H9 (cell line): Measurements from ENCODE around the gene C17orf78. TPM values are rescaled to one million over a fixed set of nuclear protein-coding genes. Genes with fewer than 3 reads are reported as not detected.

ENCODE experiments used
- DNase-seq: peaks from one replicate; pipeline ENCODE4 v3.0.0-alpha.2; 2017
- H2AFZ ChIP-seq: one replicate; pipeline ENCODE4 v1.6.1; 2013; ENCODE audit warnings: mild to moderate bottlenecking, low read length, control low read depth, moderate library complexity
- H2AK5ac ChIP-seq: 2 replicates; pipeline ENCODE4 v1.6.1; 2013; ENCODE audit warnings: low read length, control low read depth, mixed read lengths; ENCODE audit not compliant: insufficient read length
- H2BK120ac ChIP-seq: one replicate; pipeline ENCODE4 v1.6.1; 2013; ENCODE audit warnings: low read depth, mild to moderate bottlenecking, low read length, control low read depth, inconsistent platforms; ENCODE audit not compliant: poor library complexity, severe bottlenecking
- H2BK12ac ChIP-seq: 2 replicates; pipeline ENCODE4 v1.6.1; 2013; ENCODE audit warnings: low read length, control low read depth, mixed read lengths, low read depth; ENCODE audit not compliant: insufficient read length
- H2BK15ac ChIP-seq: 2 replicates; pipeline ENCODE4 v1.6.1; 2013; ENCODE audit warnings: low read depth, low read length, control low read depth
- H2BK20ac ChIP-seq: one replicate; pipeline ENCODE4 v1.6.1; 2013; ENCODE audit warnings: low read depth, mild to moderate bottlenecking, low read length, control low read depth, inconsistent platforms; ENCODE audit not compliant: poor library complexity, severe bottlenecking
- H2BK5ac ChIP-seq: 2 replicates; pipeline ENCODE4 v1.6.1; 2013; ENCODE audit warnings: low read length, control low read depth, mixed read lengths; ENCODE audit not compliant: insufficient read length
- H3K14ac ChIP-seq: 2 replicates; pipeline ENCODE4 v1.6.1; 2013; ENCODE audit warnings: low read length, control low read depth; ENCODE audit not compliant: insufficient read depth
- H3K18ac ChIP-seq: 2 replicates; pipeline ENCODE4 v1.6.1; 2013; ENCODE audit warnings: low read depth, mild to moderate bottlenecking, mixed read lengths, low read length, control low read depth; ENCODE audit not compliant: insufficient read length
- H3K23ac ChIP-seq: 2 replicates; pipeline ENCODE4 v1.6.1; 2013; ENCODE audit warnings: low read length, control low read depth, mixed read lengths, low read depth; ENCODE audit not compliant: insufficient read length
- H3K23me2 ChIP-seq: 2 replicates; pipeline ENCODE4 v1.6.1; 2013; ENCODE audit warnings: low read depth, mild to moderate bottlenecking, mixed read lengths, low read length, control low read depth; ENCODE audit not compliant: insufficient read length, poor library complexity, severe bottlenecking
- H3K27ac ChIP-seq: 2 replicates; pipeline ENCODE4 v1.5.1; 2013; ENCODE audit warnings: low read length, control low read depth, mixed read lengths, low read depth; ENCODE audit not compliant: insufficient read length
- H3K27me3 ChIP-seq: 2 replicates; pipeline ENCODE4 v1.6.1; 2013; ENCODE audit warnings: low read length, control low read depth, inconsistent platforms; ENCODE audit not compliant: insufficient read depth
- H3K4ac ChIP-seq: 2 replicates; pipeline ENCODE4 v1.6.1; 2013; ENCODE audit warnings: low read depth, mild to moderate bottlenecking, control low read depth, inconsistent platforms, low read length, moderate library complexity
- H3K4me1 ChIP-seq: 2 replicates; pipeline ENCODE4 v1.6.1; 2013; ENCODE audit warnings: low read length, control low read depth, inconsistent platforms; ENCODE audit not compliant: insufficient read depth
- H3K4me2 ChIP-seq: 2 replicates; pipeline ENCODE4 v1.6.1; 2013; ENCODE audit warnings: low read length, control low read depth, mixed read lengths; ENCODE audit not compliant: insufficient read length, insufficient read depth
- H3K56ac ChIP-seq: 2 replicates; pipeline ENCODE4 v1.6.1; 2013; ENCODE audit warnings: low read depth, mild to moderate bottlenecking, mixed read lengths, low read length, control low read depth; ENCODE audit not compliant: insufficient read length
- H3K79me1 ChIP-seq: 2 replicates; pipeline ENCODE4 v1.6.1; 2013; ENCODE audit warnings: low read depth, mild to moderate bottlenecking, moderate library complexity, low read length, control low read depth, inconsistent platforms; ENCODE audit not compliant: insufficient read depth, poor library complexity, severe bottlenecking
- H3K79me2 ChIP-seq: 2 replicates; pipeline ENCODE4 v1.6.1; 2013; ENCODE audit warnings: low read length, control low read depth, inconsistent platforms; ENCODE audit not compliant: insufficient read depth
- H3K9ac ChIP-seq: 2 replicates; pipeline ENCODE4 v1.6.1; 2013; ENCODE audit warnings: low read length, control low read depth, mixed read lengths; ENCODE audit not compliant: insufficient read length; ENCODE audit errors: extremely low read depth
- H3K9me3 ChIP-seq: one replicate; pipeline ENCODE4 v1.6.1; 2013; ENCODE audit warnings: low read depth, low read length, inconsistent platforms; ENCODE audit not compliant: control insufficient read depth
- H3T11ph ChIP-seq: one replicate; pipeline ENCODE4 v1.6.1; 2013; ENCODE audit warnings: mild to moderate bottlenecking, low read length, control low read depth, inconsistent platforms
- H4K20me1 ChIP-seq: one replicate; pipeline ENCODE4 v1.6.1; 2013; ENCODE audit not compliant: control insufficient read depth, insufficient read length, insufficient read depth
- H4K5ac ChIP-seq: 2 replicates; pipeline ENCODE4 v1.6.1; 2013; ENCODE audit warnings: low read depth, mild to moderate bottlenecking, mixed read lengths, low read length, control low read depth; ENCODE audit not compliant: insufficient read length
- H4K8ac ChIP-seq: replicated peaks from 2 replicates; pipeline ENCODE4 v1.6.1; 2013; ENCODE audit warnings: low read length, control low read depth, mixed read lengths, low read depth; ENCODE audit not compliant: insufficient read length
- H4K91ac ChIP-seq: 2 replicates; pipeline ENCODE4 v1.6.1; 2013; ENCODE audit warnings: low read depth, mild to moderate bottlenecking, moderate library complexity, mixed read lengths, low read length, control low read depth; ENCODE audit not compliant: insufficient read length
- H3K27ac Mint-ChIP-seq, 3 experiments: 2 replicates in 2 of 3; 3 replicates in 1 of 3; pipeline ENCODE4 v1.8.0; 2020 to 2021; ENCODE audit warnings: mixed read lengths in 3 of 3, mild to moderate bottlenecking in 1 of 3, moderate library complexity in 1 of 3
- H3K27me3 Mint-ChIP-seq: 2 replicates; pipeline ENCODE4 v1.8.0; 2021; ENCODE audit warnings: low read depth, mild to moderate bottlenecking, moderate library complexity, mixed read lengths
- H3K36me3 Mint-ChIP-seq, 3 experiments: 2 replicates in 2 of 3; 3 replicates in 1 of 3; pipeline ENCODE4 v1.8.0; 2020 to 2021; ENCODE audit warnings: low read depth in 3 of 3, mixed read lengths in 3 of 3; ENCODE audit not compliant: insufficient read depth in 1 of 3
- H3K4me1 Mint-ChIP-seq, 2 experiments: 2 replicates each; pipeline ENCODE4 v1.8.0; 2020; ENCODE audit warnings: mixed read lengths in 2 of 2
- H3K4me3 Mint-ChIP-seq, 2 experiments: 2 replicates in 1 of 2; 3 replicates in 1 of 2; pipeline ENCODE4 v1.8.0; 2020 to 2021; ENCODE audit warnings: mild to moderate bottlenecking in 2 of 2, mixed read lengths in 2 of 2, moderate library complexity in 1 of 2
- H3K9me3 Mint-ChIP-seq, 2 experiments: 2 replicates in 1 of 2; 3 replicates in 1 of 2; pipeline ENCODE4 v1.8.0; 2020; ENCODE audit warnings: mild to moderate bottlenecking in 2 of 2, mixed read lengths in 2 of 2, moderate library complexity in 1 of 2
- WGBS: extraction: QIAGEN DNeasy Blood & Tissue Kit; methylation state at CpG from one replicate; pipeline ENCODE4 v1.1.7; 2013; ENCODE audit warnings: missing lambda C conversion rate, low lambda C conversion rate, mixed read lengths; ENCODE audit not compliant: insufficient read length; ENCODE audit errors: extremely low coverage; 5-methylcytosine and 5-hydroxymethylcytosine counted together
- total RNA-seq: library from RNA; stranded (reverse); gene quantifications from 2 replicates; pipeline ENCODE4 v1.2.1, GENCODE V29; 2021
- TF ChIP-seq, protein P1 (sequence below): fragments of 200-600 bp; sonication (generic); conservative IDR thresholded peaks from 3 replicates; pipeline ENCODE4 v1.8.0; 2021; ENCODE audit warnings: antibody characterized with exemption, mild to moderate bottlenecking

Gene C17orf78
- total RNA-seq, 1 experiment from 2014 or later: not detected

DNA sequence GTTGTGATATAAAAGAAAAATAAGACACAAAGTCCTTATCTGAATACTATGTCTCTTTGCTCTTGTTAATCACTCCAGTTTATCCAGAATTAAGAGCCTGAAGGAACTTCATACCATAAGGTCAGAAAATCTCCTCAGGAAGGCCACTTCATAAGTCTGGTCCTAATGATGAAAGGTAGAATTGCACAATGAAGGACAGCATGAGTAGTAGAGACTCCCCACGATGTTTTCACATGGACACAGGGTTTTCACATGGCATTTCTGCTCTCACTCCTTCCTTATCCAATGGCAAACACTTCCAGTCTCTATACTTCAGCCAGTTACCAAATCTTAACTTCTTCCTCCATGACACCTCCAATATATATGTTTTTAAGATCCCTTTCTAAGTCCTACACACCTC lies 10.2 kb upstream of the C17orf78 start:
- H3K23me2 ChIP-seq: no peaks in the 10 kb centered on the region
- no peak overlapping the region for H4K5ac ChIP-seq
- H2BK5ac ChIP-seq: no peak overlapping the region
- no peak overlapping the region for H3K4me2 ChIP-seq
- H3K4me1 ChIP-seq: no peaks in the 10 kb centered on the region; the same call in 1 of the 2 replicates
- H3K79me2 ChIP-seq: no peaks in the 10 kb centered on the region
- H2AK5ac ChIP-seq: no peak overlapping the region
- no peak overlapping the region for H2BK15ac ChIP-seq
- no peak overlapping the region for H3T11ph ChIP-seq
- H3K27ac Mint-ChIP-seq: no peak overlapping the region
- H3K36me3 Mint-ChIP-seq: no peaks in the 10 kb centered on the region
- H3K9me3 ChIP-seq: no peaks in the 10 kb centered on the region
- no peaks in the 10 kb centered on the region for H4K20me1 ChIP-seq
- no peak overlapping the region for H3K14ac ChIP-seq
- no peak overlapping the region for H2BK12ac ChIP-seq
- H2BK20ac ChIP-seq: no peak overlapping the region
- H3K56ac ChIP-seq: no peak overlapping the region
- no peak overlapping the region for H3K4ac ChIP-seq
- H3K27me3 Mint-ChIP-seq: no peaks in the 10 kb centered on the region
- WGBS: no CpG with 5 or more reads among the region's 1 CpG
- H3K27ac ChIP-seq: no peak overlapping the region
- no peak overlapping the region for H4K91ac ChIP-seq
- no peak overlapping the region for H3K4me3 Mint-ChIP-seq
- H3K18ac ChIP-seq: no peak overlapping the region
- no peaks in the 10 kb centered on the region for H3K79me1 ChIP-seq
- no peak overlapping the region for H2AFZ ChIP-seq
- H3K4me1 Mint-ChIP-seq: peaks cover 2% of the 10 kb centered on the region in 2 experiments
- H3K9ac ChIP-seq: no peak overlapping the region
- H3K27me3 ChIP-seq: no peaks in the 10 kb centered on the region
- no peak overlapping the region for H2BK120ac ChIP-seq
- H3K9me3 Mint-ChIP-seq: no peaks in the 10 kb centered on the region
- H3K23ac ChIP-seq: no peak overlapping the region
- DNase-seq: no peak
- no peak overlapping the region for H4K8ac ChIP-seq
- TF ChIP-seq, protein P1, sequence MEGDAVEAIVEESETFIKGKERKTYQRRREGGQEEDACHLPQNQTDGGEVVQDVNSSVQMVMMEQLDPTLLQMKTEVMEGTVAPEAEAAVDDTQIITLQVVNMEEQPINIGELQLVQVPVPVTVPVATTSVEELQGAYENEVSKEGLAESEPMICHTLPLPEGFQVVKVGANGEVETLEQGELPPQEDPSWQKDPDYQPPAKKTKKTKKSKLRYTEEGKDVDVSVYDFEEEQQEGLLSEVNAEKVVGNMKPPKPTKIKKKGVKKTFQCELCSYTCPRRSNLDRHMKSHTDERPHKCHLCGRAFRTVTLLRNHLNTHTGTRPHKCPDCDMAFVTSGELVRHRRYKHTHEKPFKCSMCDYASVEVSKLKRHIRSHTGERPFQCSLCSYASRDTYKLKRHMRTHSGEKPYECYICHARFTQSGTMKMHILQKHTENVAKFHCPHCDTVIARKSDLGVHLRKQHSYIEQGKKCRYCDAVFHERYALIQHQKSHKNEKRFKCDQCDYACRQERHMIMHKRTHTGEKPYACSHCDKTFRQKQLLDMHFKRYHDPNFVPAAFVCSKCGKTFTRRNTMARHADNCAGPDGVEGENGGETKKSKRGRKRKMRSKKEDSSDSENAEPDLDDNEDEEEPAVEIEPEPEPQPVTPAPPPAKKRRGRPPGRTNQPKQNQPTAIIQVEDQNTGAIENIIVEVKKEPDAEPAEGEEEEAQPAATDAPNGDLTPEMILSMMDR: no peak
